Measurements from ENCODE around the gene CX3CR1.

The CX3CR1 gene

DNA sequence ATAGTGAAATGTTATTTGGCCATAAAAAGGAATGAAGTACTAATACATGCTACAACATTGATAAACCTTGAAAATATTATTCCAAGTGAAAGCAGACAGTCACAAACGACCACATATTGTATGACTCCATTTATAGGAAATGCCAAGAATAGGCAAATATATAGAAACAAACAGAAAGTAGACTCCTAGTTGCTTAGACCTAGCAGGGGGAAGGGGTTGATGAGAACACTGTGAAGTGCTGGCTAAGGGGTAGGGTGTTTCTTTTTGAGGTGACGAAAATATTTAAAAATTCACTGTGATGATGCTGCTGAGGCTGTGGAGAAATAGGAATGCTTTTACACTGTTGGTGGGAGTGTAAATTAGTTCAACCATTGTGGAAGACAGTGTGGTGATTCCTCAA, 56.9 kb downstream of the CX3CR1 start:
- DNase-seq (ENCODE audit: low read depth) = no peak

DNA sequence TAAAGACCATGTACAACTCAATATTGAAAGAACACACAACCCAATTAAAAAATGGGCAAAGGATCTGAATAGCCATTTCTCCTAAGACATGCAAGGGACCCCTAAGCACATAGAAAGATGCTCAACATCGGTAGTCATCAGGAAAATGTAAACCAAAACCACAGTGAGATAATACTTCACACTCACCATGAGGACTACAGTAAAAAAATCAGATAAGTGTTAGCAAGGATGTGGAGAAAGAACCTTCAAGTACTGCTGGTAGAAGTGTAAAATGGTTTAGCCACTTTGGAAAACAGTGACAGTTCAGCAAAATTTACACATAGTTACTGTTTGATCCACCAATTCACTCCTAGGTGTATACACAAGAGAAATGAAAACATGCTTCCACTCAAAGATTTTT, 57.4 kb downstream of the CX3CR1 start:
- no peak for DNase-seq (ENCODE audit: low read depth)

DNA sequence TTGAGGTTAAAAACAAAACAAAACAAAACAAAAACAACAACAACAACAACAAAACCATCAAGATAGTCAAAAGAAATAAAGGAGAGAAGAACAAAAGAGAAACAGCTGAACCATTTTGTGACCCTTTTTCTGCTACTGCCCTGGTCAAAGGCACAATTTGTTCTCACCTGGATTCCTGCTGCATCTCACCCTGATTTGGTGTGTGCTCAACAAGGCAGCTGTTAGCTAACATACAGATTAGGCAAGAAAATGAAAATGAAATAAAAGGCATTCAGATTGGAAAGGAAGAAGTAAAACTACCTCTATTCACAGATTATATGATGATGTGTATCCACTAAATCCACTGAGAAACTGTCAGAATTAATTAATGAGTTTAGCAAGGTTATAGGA, 58.7 kb downstream of the CX3CR1 start:
- no peak for DNase-seq (ENCODE audit: low read depth)

- DNase-seq (ENCODE audit: low read depth) = no peak
Measured at GRCh38 chr3:39220407-39221140, 59.3 kb downstream of the CX3CR1 start.

DNA sequence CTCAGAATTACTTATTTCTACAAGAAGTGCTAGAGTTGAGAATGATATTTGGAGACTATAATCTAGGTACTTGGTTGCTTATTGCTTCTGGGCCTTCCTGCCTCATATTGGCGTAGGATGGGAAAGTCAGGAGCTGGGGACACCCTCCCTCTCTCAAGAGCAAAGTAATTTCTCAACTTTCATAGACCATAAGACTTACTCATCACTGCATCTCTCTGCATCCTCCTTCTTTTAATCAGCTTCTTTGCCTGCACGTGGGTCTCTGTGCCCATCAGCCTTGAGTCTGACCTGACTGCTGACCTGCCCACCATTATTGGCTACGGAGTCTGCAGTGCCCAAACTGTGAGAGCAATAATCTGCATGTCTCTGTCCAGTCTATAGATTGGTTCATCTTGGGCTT, 60.1 kb downstream of the CX3CR1 start:
- DNase-seq (ENCODE audit: low read depth) = no peak

GRCh38 chr3:39216176-39216790, 63.6 kb downstream of the CX3CR1 start:
- DNase-seq (ENCODE audit: low read depth) = no peak

DNA sequence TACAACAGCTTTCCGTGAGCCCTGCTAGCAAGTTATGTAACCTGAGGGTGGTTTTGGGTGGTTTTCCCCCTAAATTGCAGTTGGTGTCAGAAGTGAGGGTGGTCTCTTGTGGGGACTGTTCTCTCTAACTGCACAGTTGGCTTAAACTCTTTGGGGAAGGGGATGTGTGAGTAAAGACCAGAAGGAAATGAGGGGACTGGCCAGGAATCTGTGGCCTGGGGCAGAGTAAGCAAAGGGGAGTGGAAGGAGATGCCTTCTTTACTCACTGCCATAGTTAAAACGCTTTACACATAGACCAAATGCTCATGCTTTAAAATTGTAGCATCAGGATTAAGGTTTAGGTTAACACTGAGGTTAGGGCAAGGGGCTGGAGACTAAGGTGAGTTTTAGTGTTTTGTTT, 66.2 kb downstream of the CX3CR1 start:
- no peak for DNase-seq (ENCODE audit: low read depth)

All from HS-5 (cell line).